H1 (cell line): ENCODE results near the gene PMS1.

ENCODE experiments used
- CREB1 ChIP-seq: IDR thresholded peaks from 2 replicates; pipeline ENCODE4 v1.6.1; 2012; ENCODE audit warnings: inconsistent platforms
- CTCF ChIP-seq, 3 experiments: IDR thresholded peaks; 1 replicate in 2 of 3; 2 replicates in 1 of 3; pipeline versions ENCODE4 v1.5.1 to v1.6.1; 2011; ENCODE audit warnings: low read length in 3 of 3, mild to moderate bottlenecking in 3 of 3, inconsistent platforms in 2 of 3, low read depth in 1 of 3, moderate library complexity in 1 of 3; ENCODE audit not compliant: insufficient read depth in 1 of 3; ENCODE audit errors: control extremely low read depth in 1 of 3
- EP300 ChIP-seq, 2 experiments: IDR thresholded peaks; 1 replicate in 1 of 2; 2 replicates in 1 of 2; pipeline ENCODE4 v1.6.1; 2011 to 2012; ENCODE audit warnings: low read depth in 2 of 2, low read length in 2 of 2, mild to moderate bottlenecking in 2 of 2, borderline replicate concordance in 1 of 2, inconsistent platforms in 1 of 2, moderate library complexity in 1 of 2
- JUND ChIP-seq: IDR thresholded peaks from 2 replicates; pipeline ENCODE4 v1.6.1; 2011; ENCODE audit warnings: mild to moderate bottlenecking, improper control_type of control experiment, low read length
- POLR2A ChIP-seq, 2 experiments: IDR thresholded peaks; 1 replicate in 1 of 2; 2 replicates in 1 of 2; pipeline ENCODE4 v1.6.1; 2011; ENCODE audit warnings: low read depth in 2 of 2, low read length in 2 of 2, mild to moderate bottlenecking in 2 of 2; ENCODE audit errors: control extremely low read depth in 1 of 2
- RFX5 ChIP-seq: IDR thresholded peaks from 2 replicates; pipeline ENCODE4 v1.6.1; 2011; ENCODE audit warnings: low read depth, low read length, improper control_type of control experiment, borderline replicate concordance
- USF2 ChIP-seq: IDR thresholded peaks from 2 replicates; pipeline ENCODE4 v1.6.1; 2011; ENCODE audit warnings: low read length, improper control_type of control experiment
- YY1 ChIP-seq: IDR thresholded peaks from 2 replicates; pipeline ENCODE4 v1.6.1; 2011; ENCODE audit warnings: low read depth, mild to moderate bottlenecking, low read length

GRCh38 chr2:189799030-189799331 is 14.7 kb downstream of the PMS1 start:
- TF ChIP-seq CTCF (IDR thresholded peaks at IDR 0.05; ENCODE audit: control extremely low read depth in 1 of 3, insufficient read depth in 1 of 3, low read depth in 1 of 3, low read length in 3 of 3), result no peak
- no peak for TF ChIP-seq CREB1
- no peak for TF ChIP-seq EP300 (IDR thresholded peaks at IDR 0.05; ENCODE audit: borderline replicate concordance in 1 of 2, low read depth in 2 of 2, low read length in 2 of 2)
- no peak for TF ChIP-seq POLR2A (IDR thresholded peaks at IDR 0.05; ENCODE audit: control extremely low read depth in 1 of 2, low read depth in 2 of 2, low read length in 2 of 2)
- no peak for TF ChIP-seq YY1
- no peak for TF ChIP-seq JUND
- no peak for TF ChIP-seq RFX5
- TF ChIP-seq USF2, result no peak
